Omental fat pad (tissue), 4 donors: ENCODE data around the gene METTL16. TPM values are rescaled to one million over a fixed set of nuclear protein-coding genes. Genes with fewer than 3 reads are reported as not detected.

Experiments used
- ATAC-seq: fragments of 150-250 bp; one replicate; pipeline ENCODE4 v1.9.1; 2016; ENCODE audit warnings: mild to moderate bottlenecking, moderate library complexity; ENCODE audit not compliant: low FRiP score
- DNase-seq: peaks from one replicate; pipeline ENCODE4 v3.0.0-alpha.2; 2019; ENCODE audit warnings: low spot score
- total RNA-seq, 4 donors: library from RNA; depleted of rRNA; stranded (reverse); fragments of >200 nt; gene quantifications; one replicate each; pipeline ENCODE4 v1.1.0, GENCODE V29; 2016
- TF ChIP-seq, protein P1 (sequence below), 3 donors: fragments of 450-650 bp; IDR thresholded peaks; one replicate each; pipeline ENCODE4 v1.5.1; 2016 to 2017; ENCODE audit warnings: antibody characterized with exemption in 3 of 3, mild to moderate bottlenecking in 3 of 3, moderate library complexity in 2 of 3

The METTL16 gene
- total RNA-seq, 4 donors from 2014 or later, result 12.6 to 45.1 (median 19.1) TPM

DNA sequence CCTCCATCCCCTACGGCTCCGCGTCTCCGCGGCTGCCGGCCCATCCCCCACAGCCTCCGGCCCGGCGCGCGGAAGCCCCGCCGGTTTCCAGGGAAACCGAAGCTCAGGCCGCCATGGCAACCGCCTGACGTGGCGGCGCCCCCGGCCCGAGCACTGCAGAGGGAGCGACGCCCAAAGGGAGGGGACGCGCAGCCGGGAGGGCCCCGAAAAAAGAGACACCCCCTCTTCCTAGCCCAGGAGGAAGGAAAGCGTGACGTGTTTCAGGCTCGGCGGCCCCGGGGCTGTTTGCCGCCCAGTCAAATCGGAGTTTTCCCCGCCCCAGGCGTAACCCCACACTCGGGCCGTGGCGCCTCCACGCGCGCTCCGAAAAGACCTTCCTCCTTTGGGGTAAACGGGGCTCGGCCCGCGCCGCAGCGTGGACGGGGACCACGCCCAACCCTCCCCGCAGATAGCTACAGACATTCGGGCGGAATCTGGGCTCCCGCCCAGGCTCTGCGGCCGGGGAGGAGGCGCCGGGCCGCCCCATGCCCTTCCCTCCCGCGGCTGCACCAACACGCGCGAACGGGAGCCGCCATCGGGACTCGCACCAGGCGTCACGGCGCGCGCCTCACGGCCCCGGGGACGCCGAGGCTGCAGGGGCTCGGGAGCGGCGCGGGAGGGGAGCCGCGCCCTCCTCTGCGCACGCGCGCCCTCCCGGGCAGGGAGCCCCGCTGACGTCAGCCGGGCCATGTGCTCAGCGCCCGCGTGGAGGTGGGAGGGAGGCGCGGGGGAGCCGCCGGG, 118.3 kb downstream of the METTL16 start:
- DNase-seq (peak; percentile 63), ATAC-seq (peak; percentile 18)
- TF ChIP-seq, protein P1, sequence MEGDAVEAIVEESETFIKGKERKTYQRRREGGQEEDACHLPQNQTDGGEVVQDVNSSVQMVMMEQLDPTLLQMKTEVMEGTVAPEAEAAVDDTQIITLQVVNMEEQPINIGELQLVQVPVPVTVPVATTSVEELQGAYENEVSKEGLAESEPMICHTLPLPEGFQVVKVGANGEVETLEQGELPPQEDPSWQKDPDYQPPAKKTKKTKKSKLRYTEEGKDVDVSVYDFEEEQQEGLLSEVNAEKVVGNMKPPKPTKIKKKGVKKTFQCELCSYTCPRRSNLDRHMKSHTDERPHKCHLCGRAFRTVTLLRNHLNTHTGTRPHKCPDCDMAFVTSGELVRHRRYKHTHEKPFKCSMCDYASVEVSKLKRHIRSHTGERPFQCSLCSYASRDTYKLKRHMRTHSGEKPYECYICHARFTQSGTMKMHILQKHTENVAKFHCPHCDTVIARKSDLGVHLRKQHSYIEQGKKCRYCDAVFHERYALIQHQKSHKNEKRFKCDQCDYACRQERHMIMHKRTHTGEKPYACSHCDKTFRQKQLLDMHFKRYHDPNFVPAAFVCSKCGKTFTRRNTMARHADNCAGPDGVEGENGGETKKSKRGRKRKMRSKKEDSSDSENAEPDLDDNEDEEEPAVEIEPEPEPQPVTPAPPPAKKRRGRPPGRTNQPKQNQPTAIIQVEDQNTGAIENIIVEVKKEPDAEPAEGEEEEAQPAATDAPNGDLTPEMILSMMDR (IDR thresholded peaks at IDR 0.05), result no peak

DNA sequence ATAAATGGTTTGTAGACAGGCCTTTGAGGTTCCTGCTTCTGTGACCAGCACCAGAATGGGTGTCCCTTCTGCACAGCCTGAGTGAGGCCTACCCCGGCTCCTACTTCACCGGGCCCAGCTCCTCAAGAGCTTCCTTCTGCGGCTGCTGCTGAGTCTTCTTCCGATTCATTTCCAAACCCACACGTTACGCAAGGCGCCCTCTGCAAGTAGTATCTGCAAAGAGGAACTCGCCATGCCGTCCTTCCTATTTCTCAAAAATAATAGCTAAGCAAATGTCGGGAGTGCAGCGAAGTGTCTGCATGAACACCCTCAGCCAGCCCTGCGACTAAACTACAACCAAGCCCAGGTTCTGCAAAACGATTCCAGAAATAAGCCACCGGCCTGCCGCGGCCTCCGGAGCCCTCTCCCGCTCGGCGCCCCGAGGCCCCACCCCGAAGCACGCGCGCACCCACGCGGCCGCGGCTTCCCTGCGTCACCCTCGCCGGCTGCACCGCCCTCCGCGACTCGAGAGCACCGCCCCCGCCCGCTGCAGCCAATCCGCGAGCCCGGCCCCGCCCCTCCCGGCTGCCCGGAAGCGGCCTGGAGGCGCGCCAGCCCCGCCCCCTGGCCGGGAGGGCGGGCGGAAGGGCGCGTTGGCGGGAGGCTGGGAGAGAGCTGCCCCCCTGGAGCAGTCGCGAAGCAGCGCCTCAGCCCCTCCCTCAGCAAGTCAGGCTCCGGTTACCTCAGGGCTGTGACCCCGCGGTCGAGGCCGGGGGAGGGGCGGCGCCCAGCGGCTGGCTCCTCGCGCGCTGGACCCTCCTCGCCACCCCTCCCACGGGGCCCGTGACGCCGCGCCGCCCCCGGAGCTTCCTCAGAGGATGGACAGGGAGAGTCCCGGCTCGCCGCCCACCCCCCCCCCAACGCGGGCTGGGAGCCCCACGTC, 119.2 kb downstream of the METTL16 start:
- DNase-seq, result peak; percentile 91
- ATAC-seq, result peak; percentile 73
- TF ChIP-seq, protein P1 (IDR thresholded peaks at IDR 0.05), result no peak

DNA sequence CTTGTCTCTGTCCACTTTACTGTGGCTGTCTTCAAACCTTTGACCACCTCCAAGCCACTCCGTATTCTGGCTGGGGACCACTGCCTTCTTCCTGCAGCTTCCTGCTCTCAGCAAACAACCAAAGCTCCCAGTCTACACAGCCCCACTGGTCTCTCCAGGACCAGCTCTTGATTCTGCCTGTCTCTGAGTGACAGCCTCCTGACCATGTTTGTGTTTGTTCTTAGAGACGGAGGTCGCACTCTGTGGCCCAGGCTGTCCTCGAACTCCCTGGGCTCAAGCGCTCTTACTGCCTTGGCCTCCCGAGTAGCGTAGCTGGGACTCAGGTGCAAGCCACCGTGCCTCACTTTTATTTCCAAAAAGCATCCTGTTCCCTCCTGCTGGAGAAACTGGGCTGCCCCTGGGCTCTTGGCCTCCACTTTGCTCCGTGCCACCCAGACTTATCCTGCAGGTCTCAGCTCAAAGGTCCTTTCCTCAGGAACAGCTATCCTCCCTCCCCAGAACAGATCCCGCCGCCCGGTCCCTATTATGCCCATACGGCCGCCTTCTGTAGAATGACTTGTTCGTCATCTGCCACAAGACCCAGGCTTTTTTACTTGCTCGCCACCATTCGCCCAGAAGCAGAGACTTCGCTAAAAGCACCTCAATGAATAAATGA, 120.0 kb downstream of the METTL16 start:
- ATAC-seq (no peak), DNase-seq (no peak)
- TF ChIP-seq, protein P1 (IDR thresholded peaks at IDR 0.05), result no peak

DNA sequence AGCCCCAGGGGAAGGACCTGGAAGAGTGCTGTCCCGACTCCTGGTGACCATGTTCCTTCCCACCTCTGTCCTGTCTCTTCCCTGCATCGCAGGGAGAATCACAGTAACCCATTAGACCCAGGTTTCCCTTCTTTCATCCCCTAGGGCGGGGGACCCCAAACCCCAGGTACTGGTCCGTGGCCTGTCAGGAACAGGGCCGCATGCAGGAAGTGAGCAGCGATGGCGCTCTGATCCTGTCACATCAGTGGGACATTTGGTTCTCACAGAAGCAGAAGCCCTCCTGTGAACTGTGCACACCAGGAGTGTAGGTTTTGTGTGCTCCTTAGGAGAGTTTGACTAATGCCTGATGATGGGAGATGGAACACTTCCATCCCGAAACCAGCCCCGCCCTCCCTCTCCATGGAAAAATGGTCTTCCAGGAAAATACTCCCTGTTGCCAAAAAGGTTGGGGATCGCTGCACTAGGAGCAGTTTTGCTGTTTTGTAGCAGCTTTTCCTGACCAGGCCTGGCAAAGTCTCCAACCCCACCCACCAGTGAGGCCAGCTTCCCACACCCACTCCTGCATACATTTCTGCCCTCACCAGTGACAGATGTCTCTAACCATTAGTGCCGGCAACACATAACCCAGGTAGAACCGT, 121.4 kb downstream of the METTL16 start:
- no peak for DNase-seq
- ATAC-seq, result no peak
- TF ChIP-seq, protein P1 (IDR thresholded peaks at IDR 0.05), result no peak

DNA sequence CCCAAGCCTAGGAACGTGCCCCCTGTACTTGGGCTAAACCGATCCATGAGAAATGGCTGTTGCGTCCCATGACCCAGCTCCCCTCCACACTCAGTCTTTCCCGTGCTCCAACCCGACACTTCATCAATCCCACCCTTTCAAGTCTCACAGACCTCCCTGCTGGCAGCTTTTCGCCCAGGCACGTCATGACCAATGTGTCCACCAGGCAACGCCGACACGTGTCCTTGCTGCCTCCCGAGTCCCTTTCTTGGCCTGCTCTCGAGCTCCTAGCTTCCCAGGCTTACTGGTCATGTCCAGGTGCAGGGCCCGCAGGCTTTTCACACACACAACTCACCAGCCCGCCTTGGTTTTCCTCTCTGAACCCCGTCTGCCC, 123.0 kb downstream of the METTL16 start:
- ATAC-seq (no peak), DNase-seq (no peak)
- TF ChIP-seq, protein P1 (IDR thresholded peaks at IDR 0.05), result no peak

DNA sequence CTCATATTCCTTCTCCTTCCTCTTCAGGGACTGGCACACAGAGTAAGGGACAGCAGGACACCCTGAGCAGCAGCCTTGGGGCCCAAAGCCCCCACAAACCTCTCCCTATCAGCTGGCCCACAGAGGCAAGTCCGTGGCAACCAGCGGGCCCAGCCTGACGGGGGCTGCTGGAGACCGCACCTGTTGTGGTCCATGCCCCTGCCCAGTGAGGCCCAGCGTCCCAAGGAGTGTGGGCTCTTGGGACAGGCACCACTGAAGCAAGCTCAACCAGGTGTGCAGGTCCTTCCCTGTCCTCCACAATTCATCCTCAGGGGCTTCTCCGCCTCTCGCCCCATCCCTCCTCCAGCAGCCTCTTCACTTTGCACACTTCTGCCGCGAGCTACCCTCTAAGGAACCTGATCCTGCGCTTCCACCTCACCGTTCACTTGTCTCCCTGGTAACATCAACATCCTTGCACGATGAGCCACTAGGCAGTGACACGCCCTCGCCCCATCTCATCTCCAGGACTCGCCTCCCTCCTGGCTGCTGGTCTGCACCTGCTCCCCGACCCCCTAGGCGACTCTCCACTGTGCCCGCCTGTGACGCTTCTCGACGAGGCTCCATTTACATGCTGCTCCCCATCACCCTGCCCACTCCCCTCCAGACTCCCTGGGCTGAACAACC, 123.5 kb downstream of the METTL16 start:
- no peak for ATAC-seq
- TF ChIP-seq, protein P1 (IDR thresholded peaks at IDR 0.05), result no peak
- DNase-seq, result no peak
